HG02870 (cell line): ENCODE data around the gene DDX41.

Source experiments
- ATAC-seq: cut with Tn5 transposase; IDR thresholded peaks from one replicate; pipeline ENCODE4 v1.9.1; 2021; ENCODE audit warnings: mild to moderate bottlenecking, moderate library complexity; ENCODE audit not compliant: unreplicated experiment

The DDX41 gene

DNA sequence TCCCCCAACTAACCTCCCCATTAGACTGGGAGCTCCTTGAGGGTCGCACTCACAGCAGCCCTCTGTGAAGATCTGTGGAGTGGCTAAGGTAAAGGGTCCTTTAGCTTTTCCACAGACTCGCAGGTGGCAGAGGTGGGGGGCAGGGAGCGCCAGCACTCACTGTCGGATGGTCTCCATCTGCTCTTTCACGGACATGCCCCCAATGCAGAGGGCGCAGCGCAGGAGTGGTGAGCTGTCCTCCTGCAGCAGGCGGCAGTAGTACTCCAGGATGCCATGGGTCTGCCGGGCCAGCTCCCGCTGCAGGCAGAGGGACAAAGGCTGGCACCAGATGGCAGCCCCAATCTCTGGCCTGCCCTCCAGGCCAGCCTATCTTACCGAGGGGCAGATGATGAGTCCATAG lies 2.2 kb downstream of the DDX41 start:
- no peak for ATAC-seq

DNA sequence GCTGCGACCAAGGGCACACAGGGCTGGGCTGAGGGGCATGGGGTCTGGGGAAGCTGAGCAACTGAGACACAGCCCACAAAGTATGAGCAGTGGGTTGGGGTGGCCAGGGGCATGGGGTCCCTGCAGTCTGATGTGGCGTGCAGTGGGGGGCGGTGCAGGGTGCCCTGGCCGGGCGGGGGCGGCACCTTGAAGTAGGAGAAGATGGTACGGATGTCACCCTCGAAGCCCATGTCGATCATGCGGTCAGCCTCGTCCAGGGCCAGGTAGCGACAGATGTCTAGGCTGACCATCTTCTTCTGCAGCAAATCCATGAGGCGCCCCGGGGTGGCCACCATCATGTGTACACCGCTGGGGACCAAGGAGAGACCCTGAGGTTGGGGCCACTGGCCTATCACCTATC lies 3.3 kb downstream of the DDX41 start:
- ATAC-seq, result no peak

DNA sequence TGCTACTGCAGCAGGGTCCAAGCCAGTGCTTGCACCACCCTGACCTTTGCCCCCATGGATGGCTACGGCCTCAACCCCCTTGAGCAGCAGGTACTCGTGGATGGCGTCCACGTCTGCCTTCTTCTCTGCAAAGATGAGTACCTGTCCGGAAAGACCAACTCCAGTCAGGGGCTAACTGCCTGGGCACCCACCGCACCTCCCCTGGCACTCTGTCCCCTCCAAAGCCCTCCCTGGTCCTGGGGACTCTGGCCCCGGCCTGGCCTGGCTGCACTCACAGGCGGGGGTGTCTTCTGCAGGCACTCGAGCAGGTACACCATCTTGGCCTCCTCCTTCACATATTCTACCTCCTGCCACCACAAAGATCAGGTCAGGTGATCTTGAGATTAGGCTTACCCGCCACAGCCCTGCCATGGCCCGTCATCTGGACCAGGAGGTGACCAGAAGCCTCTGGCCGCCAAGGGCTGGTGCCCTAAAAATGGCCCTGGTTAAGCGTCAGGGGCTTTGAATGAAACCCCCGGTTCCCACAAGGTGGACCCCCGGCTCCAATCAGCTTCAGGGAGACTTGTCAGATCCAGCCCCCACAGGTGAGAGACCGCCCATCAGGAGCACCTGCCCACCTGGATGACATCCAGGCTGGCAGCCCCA lies 3.9 kb downstream of the DDX41 start:
- ATAC-seq, result no peak

DNA sequence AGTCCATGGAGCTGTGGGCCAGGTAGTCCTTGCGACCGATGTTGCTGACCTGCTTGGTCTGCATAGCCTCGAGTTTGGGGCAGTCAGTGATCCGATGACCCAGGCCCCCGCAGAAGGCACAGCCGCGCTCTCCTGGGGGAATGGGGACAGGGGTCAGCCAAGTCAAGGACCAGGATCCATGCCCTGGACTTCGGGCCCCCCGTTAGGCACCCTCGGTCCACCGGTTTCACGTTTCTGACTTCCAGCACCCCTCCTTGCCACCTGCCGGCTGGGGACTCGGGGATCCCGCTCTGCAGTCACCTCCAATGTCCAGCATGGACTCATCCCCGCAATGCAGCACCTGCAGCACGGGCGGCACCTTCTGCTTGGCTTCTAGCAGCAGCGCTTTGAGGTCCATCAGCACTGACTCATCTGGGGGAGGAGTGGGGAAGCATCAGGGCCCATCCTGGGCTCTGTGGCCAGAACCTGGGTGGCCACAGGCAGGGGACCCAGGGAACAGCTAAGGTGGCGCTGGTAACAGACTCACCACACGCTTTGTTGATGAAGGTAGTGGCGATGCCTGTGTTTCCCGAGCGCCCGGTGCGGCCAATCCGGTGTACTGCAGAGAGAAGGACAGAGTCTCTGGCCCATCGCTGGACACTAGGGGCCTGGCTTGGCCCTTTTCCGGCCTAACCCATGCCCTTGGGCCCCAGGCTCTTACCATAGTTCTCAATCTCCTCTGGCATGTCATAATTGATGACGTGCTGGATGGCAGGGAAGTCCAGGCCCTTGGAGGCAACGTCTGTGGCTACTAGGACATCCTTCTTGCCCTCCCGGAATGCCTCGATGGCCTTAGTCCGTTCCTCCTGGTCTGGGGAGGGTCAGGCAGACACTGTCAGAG lies 4.7 kb downstream of the DDX41 start:
- no peak for ATAC-seq

DNA sequence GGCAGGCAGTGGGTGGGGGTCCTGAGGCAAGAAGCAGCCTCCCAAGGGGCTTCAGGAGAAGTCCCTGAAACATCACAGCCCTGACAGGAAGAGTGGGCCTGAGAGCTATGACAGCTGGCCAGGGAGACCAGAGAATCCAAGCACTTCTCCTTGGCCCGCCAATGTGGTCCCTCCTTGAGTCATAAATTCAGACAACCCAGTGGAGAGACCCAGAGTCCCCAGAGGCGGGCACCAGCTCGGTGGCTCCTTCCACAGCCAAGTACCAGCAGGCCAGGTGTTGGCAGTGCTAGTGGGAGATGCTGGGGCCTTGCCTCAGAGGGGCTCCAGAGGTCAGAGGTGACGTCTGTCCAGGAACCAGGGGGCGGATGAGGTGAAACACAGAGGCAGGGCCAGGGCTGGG lies 5.6 kb downstream of the DDX41 start:
- ATAC-seq, result no peak

DNA sequence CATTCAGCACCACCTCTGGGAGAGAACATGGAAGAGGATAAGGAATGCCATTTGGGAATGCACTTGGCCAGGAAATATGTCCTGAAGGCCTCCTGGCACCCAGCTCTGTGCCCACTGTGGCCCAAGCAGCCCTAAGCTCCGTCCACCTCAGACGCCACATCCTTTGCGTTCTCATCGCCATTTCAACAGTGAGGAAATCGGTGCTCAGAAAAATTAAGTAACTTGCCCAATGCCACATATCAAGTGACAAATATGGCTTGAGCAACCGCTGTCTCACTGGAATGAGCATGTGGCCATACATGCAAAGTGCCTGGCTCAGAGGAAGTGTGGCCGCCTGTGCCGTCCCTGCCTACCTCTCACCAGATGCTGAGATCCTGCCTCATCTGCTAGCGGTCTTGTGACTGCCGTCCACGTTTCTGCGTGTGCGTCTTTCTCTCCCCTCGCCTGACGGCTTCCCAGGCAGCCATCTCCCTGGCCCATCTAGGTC lies 6.2 kb downstream of the DDX41 start:
- ATAC-seq, result no peak

DNA sequence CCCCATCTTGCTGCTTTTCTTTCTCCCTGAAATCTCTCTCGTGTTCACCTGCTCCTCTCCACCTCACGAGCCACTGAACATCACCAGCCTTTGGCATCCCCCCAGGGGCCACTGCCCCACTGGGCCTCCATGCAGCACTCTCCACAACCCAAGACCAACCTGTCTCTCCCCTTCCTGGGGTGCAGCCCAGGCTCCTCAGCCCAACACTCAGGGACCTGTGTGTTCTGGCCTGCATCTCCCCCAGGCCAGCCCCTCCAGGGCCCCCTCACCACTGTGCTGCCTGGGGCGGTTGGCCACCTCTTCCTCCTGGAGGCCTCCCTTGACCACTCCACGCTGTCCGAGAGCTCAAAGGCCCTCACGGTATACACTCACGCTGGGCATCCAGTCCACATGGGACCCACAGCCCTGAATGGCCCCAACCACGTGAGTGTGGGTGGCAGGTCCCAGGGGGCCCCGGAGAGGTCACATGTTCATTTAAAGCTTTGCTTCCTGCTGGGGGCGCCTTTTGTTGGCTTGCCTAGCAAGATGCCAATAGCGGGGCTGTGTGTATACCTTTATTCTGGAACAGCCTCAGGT lies 6.7 kb downstream of the DDX41 start:
- no peak for ATAC-seq

DNA sequence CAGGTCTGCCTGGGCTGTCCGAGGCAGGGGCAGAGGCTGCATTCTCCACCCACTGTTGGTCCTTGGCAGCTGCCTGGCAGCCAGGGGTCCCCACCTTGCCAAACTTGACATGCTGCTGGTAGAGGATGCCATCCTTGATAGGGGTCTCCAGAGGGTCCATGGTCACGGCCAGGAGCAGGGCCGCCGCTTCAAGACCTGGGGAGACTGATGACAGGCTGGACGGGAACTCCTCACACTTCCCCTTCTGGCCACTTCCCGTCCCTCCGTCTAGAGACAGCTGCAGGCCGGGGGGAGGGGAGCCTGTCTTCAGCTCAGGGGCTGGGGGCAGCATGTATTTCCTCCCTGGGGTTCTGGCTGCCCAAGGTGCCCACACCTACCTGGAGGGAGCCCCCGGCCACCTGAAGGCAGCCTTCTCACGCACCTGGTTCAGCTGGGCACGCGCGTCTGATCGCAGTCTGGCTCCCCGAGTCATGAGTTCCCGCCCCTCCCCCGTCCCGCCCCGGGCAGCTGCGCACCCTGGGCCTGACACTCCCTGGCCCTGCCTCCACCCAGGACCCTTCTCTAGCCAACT lies 7.3 kb downstream of the DDX41 start, which contains the start of gene DOK3:
Gene DOK3, minus strand, starts transcription at position 446 of the 571 bp plus-strand sequence. Its CDS starts 286 bp downstream, at position 160.
- ATAC-seq, result peak; percentile 26

DNA sequence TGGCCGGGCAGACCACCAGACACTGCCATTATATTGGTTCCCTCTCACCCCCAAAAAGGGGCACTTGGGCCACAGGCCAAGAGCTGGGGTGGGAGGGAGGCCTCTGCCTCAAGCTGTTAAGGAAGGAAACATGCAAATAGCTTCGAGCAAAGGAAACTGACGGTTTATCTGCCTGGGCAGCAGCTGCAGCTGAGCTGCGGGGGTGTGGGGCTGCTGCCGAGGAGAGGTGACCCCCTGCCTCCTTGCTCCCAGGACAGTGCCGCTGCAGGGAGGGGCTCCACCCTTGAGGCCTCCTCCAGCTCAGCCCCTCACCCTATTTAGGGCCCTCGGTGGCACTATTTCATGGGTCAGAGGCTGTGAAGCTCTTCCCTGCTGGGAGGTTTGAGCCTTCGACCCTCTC lies 7.9 kb downstream of the DDX41 start:
- ATAC-seq, result peak; percentile 38

DNA sequence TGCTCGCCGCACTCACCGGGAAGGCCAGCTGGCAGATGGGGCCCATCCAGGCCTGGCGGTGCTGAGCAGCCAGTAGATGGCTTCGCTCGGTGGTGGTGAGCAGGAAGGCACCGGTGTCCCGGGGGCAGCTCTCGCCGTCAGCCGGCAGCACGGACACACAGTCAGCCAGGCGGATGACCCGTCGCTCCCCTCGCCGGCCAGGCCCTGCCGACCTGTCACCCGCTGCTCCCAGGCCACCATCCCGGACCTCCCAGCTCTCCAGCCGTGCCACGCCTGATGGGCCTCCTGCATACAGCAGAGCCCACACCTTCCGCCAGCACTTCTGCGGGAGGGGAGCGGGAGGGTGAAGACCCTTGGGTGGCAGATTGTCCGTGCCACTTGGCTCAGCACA lies 8.5 kb downstream of the DDX41 start:
- ATAC-seq, result no peak

DNA sequence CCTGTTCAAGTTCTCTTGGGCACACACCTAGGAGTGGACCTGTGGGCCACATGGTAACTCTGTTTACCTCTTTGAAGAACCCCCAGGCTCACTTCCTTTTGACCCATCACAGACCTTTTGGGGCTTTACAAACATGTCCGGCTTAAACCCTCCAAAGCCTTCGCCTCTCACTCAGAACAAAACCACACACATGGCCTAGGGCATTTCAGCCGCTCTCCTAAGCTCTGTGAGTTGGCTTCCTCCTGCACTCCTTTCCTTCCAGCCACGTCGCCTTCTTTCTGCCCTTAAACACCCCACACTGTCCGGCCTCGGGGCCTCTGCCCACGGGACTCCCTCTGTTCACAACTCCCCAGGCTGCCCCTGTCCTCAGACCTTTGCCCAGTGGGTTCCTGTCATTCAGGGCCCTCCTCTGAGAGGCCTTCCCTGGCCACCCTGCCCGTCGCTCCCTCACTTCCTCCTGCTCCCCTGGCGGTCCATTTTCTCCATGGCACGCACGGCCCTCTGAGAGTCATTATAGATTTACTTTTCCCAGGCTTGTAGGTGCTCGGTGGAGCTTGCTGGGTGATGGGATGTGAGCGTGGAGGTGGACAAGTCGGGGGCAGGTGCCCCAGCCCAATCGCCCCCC lies 9.1 kb downstream of the DDX41 start:
- no peak for ATAC-seq

DNA sequence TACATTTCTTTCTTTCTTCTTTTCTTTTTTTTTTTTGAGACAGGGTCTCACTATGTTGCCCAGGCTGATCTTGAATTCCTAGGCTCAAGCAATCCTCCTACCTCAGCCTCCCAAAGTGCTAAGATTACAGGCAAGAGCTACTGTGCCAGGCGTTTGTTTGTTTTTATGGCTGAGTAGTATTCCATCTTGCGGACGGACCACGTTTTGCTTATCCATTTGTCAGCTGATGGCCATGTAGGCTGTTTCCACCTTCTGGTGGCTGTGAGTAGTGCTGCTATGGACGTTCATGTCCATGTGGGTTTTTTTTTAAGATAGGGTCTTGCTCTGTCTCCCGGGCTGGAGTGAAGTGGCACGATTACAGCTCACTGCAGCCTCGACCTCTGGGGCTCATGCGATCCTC lies 9.6 kb downstream of the DDX41 start:
- ATAC-seq, result no peak

DNA sequence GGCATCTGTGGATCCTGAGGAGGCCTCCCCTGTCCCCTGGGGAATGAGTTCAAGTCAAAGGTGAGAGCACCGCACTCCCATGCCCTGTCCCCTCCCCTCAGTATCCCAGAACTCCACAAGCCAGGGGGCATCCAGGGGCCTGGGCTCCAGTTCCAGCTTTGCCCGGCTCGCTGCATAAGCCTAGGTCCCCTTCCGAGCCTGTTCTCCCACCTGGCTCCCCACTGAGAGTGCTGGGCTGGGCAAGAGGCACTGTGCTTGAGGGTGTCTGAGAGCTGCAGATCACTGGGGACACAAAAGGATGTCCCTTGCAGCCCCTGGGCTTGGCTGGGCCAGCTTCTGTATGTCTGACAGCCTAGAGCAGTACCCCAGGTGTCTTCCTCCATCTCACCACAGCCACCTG lies 11.7 kb downstream of the DDX41 start:
- ATAC-seq, result no peak

DNA sequence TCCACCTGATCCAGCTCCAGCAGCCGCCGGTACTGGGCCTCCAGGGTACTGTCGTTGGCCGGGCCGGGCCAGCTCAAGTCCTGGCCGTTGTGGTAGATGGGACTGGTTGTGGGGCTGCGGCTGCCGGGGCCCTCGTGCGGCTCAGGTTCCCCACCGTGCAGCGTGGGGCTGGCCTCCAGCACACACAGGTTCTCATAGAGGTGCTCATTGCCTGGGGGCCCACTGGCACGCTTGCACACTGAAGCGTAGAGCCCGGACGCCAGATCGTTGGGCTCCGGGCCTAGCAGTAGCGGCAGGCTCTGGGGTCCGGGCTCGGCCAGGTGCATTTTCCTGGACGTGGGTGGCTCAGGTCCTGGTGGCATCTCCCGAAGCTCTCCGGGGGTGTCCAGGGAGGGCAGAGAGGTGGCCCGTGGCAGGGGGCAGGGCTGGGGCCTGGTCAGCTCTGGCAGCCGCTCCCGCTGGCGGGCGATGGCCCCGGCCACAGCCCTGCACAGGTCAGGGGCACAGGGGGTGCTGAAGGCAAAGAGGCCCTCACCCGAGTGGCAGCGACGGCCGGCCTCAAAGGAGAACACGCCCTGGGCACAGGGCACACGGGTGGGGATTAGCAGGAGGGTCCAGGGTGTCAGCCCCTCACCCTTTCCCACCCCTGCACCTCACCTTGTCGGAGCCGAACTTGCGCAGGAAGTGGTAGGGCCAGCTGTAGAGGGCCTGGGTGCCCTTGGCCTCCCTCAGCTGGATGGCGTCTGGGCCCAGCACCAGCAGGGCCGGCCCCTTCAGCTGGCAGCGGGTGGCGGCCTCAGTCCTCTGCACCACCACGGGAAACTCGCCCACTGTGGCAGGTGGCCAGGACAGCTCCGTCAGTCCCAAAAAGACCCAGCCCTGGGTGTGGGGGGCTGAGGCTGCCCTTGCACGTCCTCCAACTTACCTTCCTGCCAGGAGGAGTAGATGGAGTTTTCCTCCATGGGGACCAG lies 12.4 kb downstream of the DDX41 start:
- no peak for ATAC-seq

DNA sequence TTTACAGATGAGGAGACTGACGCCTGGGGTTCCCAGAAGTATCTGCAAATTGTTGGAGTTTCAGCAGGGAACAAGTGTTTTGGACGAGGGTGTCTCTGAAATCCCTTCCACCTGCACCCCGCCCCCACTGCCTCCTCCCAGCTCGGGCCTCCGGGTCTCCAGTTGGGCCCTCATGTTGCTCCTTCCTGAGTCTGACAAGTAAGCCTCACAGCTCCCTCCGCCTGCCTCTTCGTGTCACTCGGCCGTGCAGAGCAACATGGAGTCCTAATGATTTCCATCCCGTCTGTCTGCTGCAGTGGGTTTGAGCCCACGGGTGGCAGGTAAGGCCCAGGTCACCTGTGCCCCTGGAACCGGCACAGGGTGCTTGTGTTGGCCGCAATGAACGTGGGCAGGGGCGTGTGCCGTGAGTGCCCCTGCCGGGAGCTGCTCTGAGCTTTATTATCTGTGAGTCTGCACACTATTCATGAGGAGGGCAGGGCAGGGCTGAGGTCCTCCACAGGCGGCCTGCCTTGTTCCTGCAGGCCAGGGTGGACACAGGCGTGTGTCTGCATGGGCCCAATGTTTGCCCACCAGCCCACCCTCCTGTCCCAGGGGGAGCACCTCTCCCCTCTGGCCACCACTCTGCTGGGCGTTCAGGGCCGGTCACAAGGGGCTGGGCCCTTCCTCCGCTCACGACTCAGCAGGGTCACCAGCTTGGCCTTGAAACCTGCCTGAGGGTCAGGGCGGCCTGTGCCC lies 13.2 kb downstream of the DDX41 start:
- no peak for ATAC-seq

DNA sequence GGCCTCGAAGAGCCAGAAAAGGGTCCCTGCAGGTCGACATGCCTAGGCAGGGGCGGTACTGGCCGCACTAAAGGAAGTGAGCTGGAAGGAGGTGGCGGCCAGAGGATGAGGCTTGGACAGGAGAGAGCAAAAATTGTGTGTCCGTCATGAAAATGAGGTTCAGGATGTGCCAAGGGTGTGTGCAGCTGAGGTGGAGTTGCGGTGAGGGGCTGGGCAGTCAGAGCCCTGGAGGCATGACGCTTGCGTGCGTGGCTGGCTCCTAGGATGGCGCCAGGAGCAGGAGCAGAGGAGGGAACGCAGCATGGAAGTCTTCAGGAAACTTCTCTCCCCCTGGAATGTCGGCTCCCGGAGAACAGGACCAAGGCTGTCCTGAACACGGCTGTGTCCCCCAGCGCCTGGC lies 13.9 kb downstream of the DDX41 start:
- no peak for ATAC-seq

DNA sequence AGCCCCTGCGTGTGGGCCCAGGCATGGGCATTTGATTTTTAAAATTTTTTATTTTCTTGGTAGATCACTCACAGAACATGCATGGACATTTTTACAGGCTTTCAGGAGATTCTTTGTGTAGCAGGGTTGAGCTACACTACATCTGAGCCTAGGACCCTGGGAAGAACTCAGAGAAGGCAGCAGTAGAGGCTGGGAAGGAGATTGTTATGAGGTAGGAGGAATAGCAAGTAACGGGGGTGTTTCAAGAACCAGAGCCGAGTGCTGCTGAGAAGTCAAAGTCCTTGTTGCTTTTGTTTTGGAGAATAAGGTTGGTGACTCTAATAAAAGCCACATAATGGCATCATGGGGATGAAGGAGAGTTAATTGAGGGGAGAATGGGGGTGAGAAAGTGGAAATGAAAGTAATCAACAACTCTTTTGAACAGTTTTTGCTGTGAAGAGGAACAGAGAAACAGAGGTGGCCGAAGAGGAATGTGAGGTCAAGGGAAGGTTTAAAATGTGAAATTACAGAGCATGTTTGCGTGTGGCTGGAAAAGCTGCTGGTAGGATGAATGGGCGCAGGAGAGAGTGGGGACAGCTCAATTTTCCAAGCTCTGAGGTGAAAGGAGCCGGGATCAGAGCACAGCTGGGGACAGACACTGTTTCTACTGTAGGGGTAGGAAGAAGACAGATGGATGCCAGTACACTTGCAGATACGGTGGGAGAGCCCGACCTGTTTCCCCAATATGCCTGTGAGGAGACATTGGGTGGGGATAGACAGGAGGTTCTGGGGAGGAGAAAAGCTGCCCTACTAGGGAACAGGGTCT lies 14.7 kb downstream of the DDX41 start:
- ATAC-seq, result no peak
